CD4-positive, alpha-beta T cell treated with Interleukin-17A for 4 hours (primary cell): Measurements from ENCODE around the gene CLIC4.
"Not testable (repeated sequence)": the region's sequence is repeated elsewhere in the genome, so short reads cannot be mapped to it uniquely, and the experiment has no call there.

Experiments
- DNase-seq: peaks from one replicate; pipeline ENCODE4 v3.0.0-alpha.2; 2020; ENCODE audit warnings: mixed read lengths

Gene CLIC4

GRCh38 chr1:24744911-24745710 lies at the start of gene CLIC4:
Gene CLIC4 (plus strand): TSS chr1:24745447. CDS start chr1:24745554, 107 bp downstream.
- peak; percentile 100 for DNase-seq

- no peak for DNase-seq
Observed at GRCh38 chr1:24696041-24696755, 49.0 kb upstream of the CLIC4 start.

- DNase-seq: no peak
Observed at GRCh38 chr1:24696756-24697330, 48.4 kb upstream of the CLIC4 start.

GRCh38 chr1:24697453-24698001 lies 47.7 kb upstream of the CLIC4 start:
- not testable (repeated sequence) for DNase-seq

GRCh38 chr1:24698326-24698725 lies 46.9 kb upstream of the CLIC4 start:
- not testable (repeated sequence) for DNase-seq

- no peak for DNase-seq
Observed at GRCh38 chr1:24699628-24700027, 45.6 kb upstream of the CLIC4 start.

- no peak for DNase-seq
Observed at GRCh38 chr1:24702511-24703293, 42.5 kb upstream of the CLIC4 start.

GRCh38 chr1:24704411-24705259 lies 40.6 kb upstream of the CLIC4 start:
- no peak for DNase-seq

- peak; percentile 46 for DNase-seq
Observed at GRCh38 chr1:24705260-24706073, 39.8 kb upstream of the CLIC4 start.

GRCh38 chr1:24706074-24706389 lies 39.2 kb upstream of the CLIC4 start:
- DNase-seq: not testable (repeated sequence)

GRCh38 chr1:24707687-24708086 lies 37.6 kb upstream of the CLIC4 start:
- DNase-seq: no peak

- DNase-seq: no peak
Observed at GRCh38 chr1:24708938-24709337, 36.3 kb upstream of the CLIC4 start.

GRCh38 chr1:24709791-24710441 lies 35.3 kb upstream of the CLIC4 start:
- peak; percentile 41 for DNase-seq

- DNase-seq: no peak
Observed at GRCh38 chr1:24711329-24711728, 33.9 kb upstream of the CLIC4 start.

- no peak for DNase-seq
Observed at GRCh38 chr1:24713176-24713575, 32.1 kb upstream of the CLIC4 start.

- no peak for DNase-seq
Observed at GRCh38 chr1:24713736-24714135, 31.5 kb upstream of the CLIC4 start.

GRCh38 chr1:24714859-24715520 lies 30.3 kb upstream of the CLIC4 start:
- DNase-seq: no peak

- no peak for DNase-seq
Observed at GRCh38 chr1:24715658-24716057, 29.6 kb upstream of the CLIC4 start.

- DNase-seq: no peak
Observed at GRCh38 chr1:24717887-24718650, 27.2 kb upstream of the CLIC4 start.
